ENCODE measurements around the gene TARBP1.

- peak in 2 of 3 donors; percentile 74 to 79 for TF ChIP-seq CTCF (IDR thresholded peaks at IDR 0.05)
- TF ChIP-seq EP300 (IDR thresholded peaks at IDR 0.05), result no peak
Observed at GRCh38 chr1:234486858-234487840, 8.2 kb upstream of the TARBP1 start.

All from ovary (tissue), 3 donors.